ENCODE measurements around the gene TCF7L2. TPM values are rescaled to one million over a fixed set of nuclear protein-coding genes. Genes with fewer than 3 reads are reported as not detected.

Gene TCF7L2
- total and polyA plus RNA-seq, 9 of the 15 experiments (the other 6 are each of a cell fraction or from before 2014, with no cell fraction given), result 0.32 to 2.8 (median 0.92) TPM

- FAIRE-seq, result no peak
Measured at GRCh38 chr10:113175756-113176651, 226.0 kb downstream of the TCF7L2 start.

More at GRCh38 chr10:113175756-113176651, 226.0 kb downstream of the TCF7L2 start:
- Histone ChIP-seq H3K4me3 (no peak overlapping the region), H4K20me1 (replicated peaks; ENCODE audit: control insufficient read depth, insufficient read depth, low read length) (no peaks in the 10 kb centered on the region), H3K4me2 (ENCODE audit: insufficient read depth, low read length) (no peak overlapping the region), H3K36me3 (ENCODE audit: control insufficient read depth, insufficient read depth, low read length) (no peaks in the 10 kb centered on the region), H3K27ac (ENCODE audit: extremely low read depth, low read depth, low read length) (no peak overlapping the region), H3K4me1 (replicated peaks in 1 of 2; ENCODE audit: control insufficient read depth in 2 of 2, insufficient read depth in 2 of 2, low read length in 2 of 2) (no peaks in the 10 kb centered on the region), H3K9ac (ENCODE audit: insufficient read depth in 1 of 2, low read depth in 2 of 2, low read length in 2 of 2) (no peak overlapping the region), H3K27me3 (ENCODE audit: control insufficient read depth in 2 of 2, insufficient read depth in 2 of 2, low read length in 2 of 2) (peaks cover 0 to 19% of the 10 kb centered on the region in 2 experiments; a peak in 3 of 5 replicates), H2AFZ (ENCODE audit: low read depth, low read length) (no peak overlapping the region), H3K9me3 (replicated peaks; ENCODE audit: control insufficient read depth, insufficient read depth, low read depth, low read length) (no peaks in the 10 kb centered on the region), H3K79me2 (ENCODE audit: control insufficient read depth, insufficient read depth, low read length) (no peaks in the 10 kb centered on the region), H3K9me1 (ENCODE audit: control insufficient read depth, insufficient read depth, low read length) (no peaks in the 10 kb centered on the region)
- ChIA-PET CTCF (ENCODE audit: low intra/inter-chr PET ratio) (no interaction called here), POLR2A (no interaction called here)
- no TSS peak for BruUV-seq (replicated peaks)
- intact Hi-C loops (cut with micrococcal nuclease) (no loop called here), in situ Hi-C loops (cut with MboI) (no loop called here)
- DNase-seq (ENCODE audit: extremely low read depth in 1 of 4, low spot score in 3 of 4) (no peak), ATAC-seq (no peak)
- no peak for TF ChIP-seq ARID4B (CRISPR knock-in tag; IDR thresholded peaks at IDR 0.05)
- no peak for TF ChIP-seq PURB (CRISPR knock-in tag; IDR thresholded peaks at IDR 0.05; ENCODE audit: low read depth)
- no peak for TF ChIP-seq ZBTB7A (IDR thresholded peaks at IDR 0.05; ENCODE audit: borderline replicate concordance, control insufficient read depth, low read depth, low read length)
- no peak for TF ChIP-seq SMAD1 (IDR thresholded peaks at IDR 0.05; ENCODE audit: low read depth, low read length, partially characterized antibody)
- TF ChIP-seq ZNF778 (CRISPR knock-in tag; IDR thresholded peaks at IDR 0.05), result no peak
- no peak for TF ChIP-seq NEUROD1 (IDR thresholded peaks at IDR 0.05; ENCODE audit: borderline replicate concordance, low read depth, low read length, partially characterized antibody)
- TF ChIP-seq DPF2 (IDR thresholded peaks at IDR 0.05), result no peak
- no peak for TF ChIP-seq HMG20A (CRISPR knock-in tag; conservative IDR thresholded peaks at IDR 0.05)
- 4% methylated on average over 16 of the region's 17 CpGs for WGBS (ENCODE audit: insufficient coverage, low coverage, missing lambda C conversion rate)
